ENCODE results near the gene PREB. TPM values are rescaled to one million over a fixed set of nuclear protein-coding genes. Genes with fewer than 3 reads are reported as not detected.

PREB gene
- total and polyA plus RNA-seq, 2 experiments from 2014 or later, result 69.2 to 90.3 TPM

DNA sequence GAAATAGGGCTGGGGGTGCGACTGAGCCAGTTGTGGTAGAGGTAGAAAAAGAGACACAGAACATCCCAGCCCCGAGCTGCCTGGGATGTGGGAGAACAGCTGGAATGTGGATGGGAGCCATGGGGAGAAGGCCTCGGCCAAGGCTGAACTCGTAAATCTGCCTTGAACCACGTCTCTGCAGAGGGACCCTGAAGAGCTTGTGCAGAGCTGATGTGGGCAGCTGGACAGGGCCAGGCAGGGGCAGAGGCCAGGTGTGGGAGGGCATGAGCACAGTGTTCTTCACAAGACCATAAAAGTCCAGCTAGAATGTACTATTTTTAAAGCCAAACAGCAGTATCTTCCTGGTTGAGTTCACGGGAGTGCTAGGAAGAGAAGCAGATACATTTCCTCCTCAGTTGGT lies 20.1 kb upstream of the PREB start:
- H3K4me1 ChIP-seq (ENCODE audit: insufficient read depth), result no peaks in the 10 kb centered on the region
- no peaks in the 10 kb centered on the region for H3K36me3 ChIP-seq (replicated peaks; ENCODE audit: insufficient read depth, low read depth)
- TF ChIP-seq EZH2phosphoT487 (IDR thresholded peaks at IDR 0.05; ENCODE audit: low read depth, severe bottlenecking, unreplicated experiment) (no peak), EZH2 (IDR thresholded peaks at IDR 0.05; ENCODE audit: borderline replicate concordance) (no peak)
- TF ChIP-seq, protein P1, sequence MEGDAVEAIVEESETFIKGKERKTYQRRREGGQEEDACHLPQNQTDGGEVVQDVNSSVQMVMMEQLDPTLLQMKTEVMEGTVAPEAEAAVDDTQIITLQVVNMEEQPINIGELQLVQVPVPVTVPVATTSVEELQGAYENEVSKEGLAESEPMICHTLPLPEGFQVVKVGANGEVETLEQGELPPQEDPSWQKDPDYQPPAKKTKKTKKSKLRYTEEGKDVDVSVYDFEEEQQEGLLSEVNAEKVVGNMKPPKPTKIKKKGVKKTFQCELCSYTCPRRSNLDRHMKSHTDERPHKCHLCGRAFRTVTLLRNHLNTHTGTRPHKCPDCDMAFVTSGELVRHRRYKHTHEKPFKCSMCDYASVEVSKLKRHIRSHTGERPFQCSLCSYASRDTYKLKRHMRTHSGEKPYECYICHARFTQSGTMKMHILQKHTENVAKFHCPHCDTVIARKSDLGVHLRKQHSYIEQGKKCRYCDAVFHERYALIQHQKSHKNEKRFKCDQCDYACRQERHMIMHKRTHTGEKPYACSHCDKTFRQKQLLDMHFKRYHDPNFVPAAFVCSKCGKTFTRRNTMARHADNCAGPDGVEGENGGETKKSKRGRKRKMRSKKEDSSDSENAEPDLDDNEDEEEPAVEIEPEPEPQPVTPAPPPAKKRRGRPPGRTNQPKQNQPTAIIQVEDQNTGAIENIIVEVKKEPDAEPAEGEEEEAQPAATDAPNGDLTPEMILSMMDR (IDR thresholded peaks at IDR 0.05; ENCODE audit: poor library complexity), result no peak
- no peaks in the 10 kb centered on the region for H3K79me2 ChIP-seq
- WGBS (ENCODE audit: low lambda C conversion rate, missing lambda C conversion rate), result 75% methylated on average over 6 of the region's 6 CpGs
- no peak overlapping the region for H3K4me3 ChIP-seq
- no peaks in the 10 kb centered on the region for H3K9me2 ChIP-seq (replicated peaks; ENCODE audit: insufficient read depth)
- H3K4me2 ChIP-seq, result no peak overlapping the region
- H3K27ac ChIP-seq, result no peak overlapping the region
- H4K20me1 ChIP-seq (ENCODE audit: insufficient read depth, poor library complexity, severe bottlenecking), result no peaks in the 10 kb centered on the region
- no peaks in the 10 kb centered on the region for H3K9me3 ChIP-seq (ENCODE audit: low read depth)
- H3K27me3 ChIP-seq, result no peaks in the 10 kb centered on the region
- no peak overlapping the region for H2AFZ ChIP-seq
- DNase-seq (ENCODE audit: low spot score), result no peak

DNA sequence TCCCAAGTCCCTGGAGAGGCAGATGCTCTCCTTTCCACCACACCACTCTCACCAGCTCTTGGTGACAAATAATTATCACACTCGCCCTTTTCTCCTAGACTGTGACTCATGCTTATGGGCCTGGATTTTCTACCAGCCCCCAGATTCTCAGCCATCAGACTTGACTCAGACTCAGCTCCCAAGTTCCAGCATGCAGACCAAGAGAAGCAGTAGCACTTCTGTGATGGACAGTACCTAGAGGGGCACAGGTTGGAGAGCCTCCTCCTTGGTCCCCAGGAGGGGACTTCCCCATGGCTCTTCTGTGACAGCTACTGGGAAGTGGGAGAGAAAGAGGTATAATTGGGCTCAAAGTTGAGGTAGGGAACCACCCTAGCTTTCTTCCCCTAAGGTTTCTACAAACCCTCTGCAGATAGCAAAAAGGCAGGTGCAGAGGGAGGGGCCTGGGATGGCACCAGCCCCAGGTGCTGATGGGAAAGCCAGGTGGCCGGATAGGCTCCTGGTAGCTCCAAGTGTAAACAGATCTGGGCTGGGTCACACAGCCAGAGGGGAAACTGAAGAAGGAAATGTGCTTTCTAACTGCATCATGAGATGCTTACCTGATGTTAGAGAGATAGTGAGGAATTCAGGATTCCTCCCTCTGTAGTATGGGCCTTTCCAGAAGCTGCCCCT lies 18.5 kb upstream of the PREB start:
- H4K20me1 ChIP-seq (ENCODE audit: insufficient read depth, poor library complexity, severe bottlenecking), result no peaks in the 10 kb centered on the region
- no peaks in the 10 kb centered on the region for H3K4me1 ChIP-seq (ENCODE audit: insufficient read depth)
- 65% methylated on average over 2 of the region's 2 CpGs for whole genome bisulfite sequencing (ENCODE audit: low lambda C conversion rate, missing lambda C conversion rate)

DNA sequence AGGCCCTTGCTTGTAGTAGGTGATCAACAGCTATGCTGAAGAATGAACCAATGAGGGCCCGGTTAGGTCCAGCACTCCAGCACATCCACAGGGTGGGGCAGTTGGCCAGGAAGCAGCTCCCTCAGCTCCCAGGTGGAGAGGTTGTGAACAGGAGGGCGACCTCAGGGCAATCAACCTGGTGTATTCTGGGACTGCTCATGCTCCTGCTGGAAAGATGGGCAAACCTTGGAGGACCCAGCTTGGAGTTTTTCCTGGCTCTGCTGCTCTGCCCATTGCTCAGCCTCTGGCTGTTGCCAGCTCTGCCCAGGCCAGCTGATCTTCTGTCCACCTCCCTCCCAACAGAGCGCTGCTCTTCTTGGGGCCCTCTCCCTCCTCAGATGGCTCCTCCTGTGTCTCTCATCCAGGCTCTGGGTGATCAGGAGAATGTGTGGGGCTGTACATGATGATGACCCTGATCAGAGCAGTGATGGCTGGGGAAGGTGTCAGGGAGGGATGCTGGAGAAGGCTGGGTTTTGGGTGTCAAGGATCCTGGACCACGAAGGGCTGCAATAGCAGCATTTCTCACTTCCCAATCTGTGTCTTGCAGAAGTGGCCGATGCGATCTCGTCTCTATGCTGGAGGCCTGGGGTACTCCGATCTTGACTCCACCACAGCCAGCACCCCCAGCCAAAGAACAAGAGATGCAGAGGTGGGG lies 17.8 kb upstream of the PREB start:
- no peaks in the 10 kb centered on the region for H3K79me2 ChIP-seq
- WGBS (ENCODE audit: low lambda C conversion rate, missing lambda C conversion rate), result 87% methylated on average over 8 of the region's 8 CpGs

More for the DNA sequence above, 18.5 kb upstream of the PREB start:
- Histone ChIP-seq H3K79me2 (no peaks in the 10 kb centered on the region), H3K4me3 (no peak overlapping the region), H3K36me3 (replicated peaks; ENCODE audit: insufficient read depth, low read depth) (no peaks in the 10 kb centered on the region), H2AFZ (no peak overlapping the region), H3K9me2 (replicated peaks; ENCODE audit: insufficient read depth) (no peaks in the 10 kb centered on the region), H3K4me2 (no peak overlapping the region), H3K27ac (no peak overlapping the region), H3K9me3 (ENCODE audit: low read depth) (no peaks in the 10 kb centered on the region), H3K27me3 (no peaks in the 10 kb centered on the region)
- no peak for DNase-seq (ENCODE audit: low spot score)
- TF ChIP-seq, protein P1 (IDR thresholded peaks at IDR 0.05; ENCODE audit: poor library complexity), result no peak
- TF ChIP-seq EZH2 (IDR thresholded peaks at IDR 0.05; ENCODE audit: borderline replicate concordance), result no peak
- no peak for TF ChIP-seq EZH2phosphoT487 (IDR thresholded peaks at IDR 0.05; ENCODE audit: low read depth, severe bottlenecking, unreplicated experiment)

More for the DNA sequence above, 17.8 kb upstream of the PREB start:
- Histone ChIP-seq H3K4me1 (ENCODE audit: insufficient read depth) (no peaks in the 10 kb centered on the region), H3K36me3 (replicated peaks; ENCODE audit: insufficient read depth, low read depth) (no peaks in the 10 kb centered on the region), H4K20me1 (ENCODE audit: insufficient read depth, poor library complexity, severe bottlenecking) (no peaks in the 10 kb centered on the region), H3K27ac (no peak overlapping the region), H3K4me2 (no peak overlapping the region), H3K9me3 (ENCODE audit: low read depth) (no peaks in the 10 kb centered on the region), H2AFZ (no peak overlapping the region), H3K27me3 (no peaks in the 10 kb centered on the region), H3K9me2 (replicated peaks; ENCODE audit: insufficient read depth) (no peaks in the 10 kb centered on the region), H3K4me3 (no peak overlapping the region)
- no peak for DNase-seq (ENCODE audit: low spot score)
- TF ChIP-seq EZH2 (IDR thresholded peaks at IDR 0.05; ENCODE audit: borderline replicate concordance) (no peak), EZH2phosphoT487 (IDR thresholded peaks at IDR 0.05; ENCODE audit: low read depth, severe bottlenecking, unreplicated experiment) (no peak)
- TF ChIP-seq, protein P1 (IDR thresholded peaks at IDR 0.05; ENCODE audit: poor library complexity), result no peak

Measured in hepatocyte (in vitro differentiated cells).